Astrocyte of the cerebellum (primary cell): ENCODE measurements around the gene PCED1B.
"Not testable (repeated sequence)": the region's sequence is repeated elsewhere in the genome, so short reads cannot be mapped to it uniquely, and the experiment has no call there.

ENCODE experiments used
- DNase-seq: peaks from one replicate; pipeline ENCODE4 v3.0.0-alpha.2; 2011; ENCODE audit warnings: low read depth
- H3K4me3 ChIP-seq: 2 replicates; pipeline ENCODE4 v1.5.1; 2011; ENCODE audit warnings: mild to moderate bottlenecking, low read depth, low read length, moderate library complexity
- CTCF ChIP-seq: IDR thresholded peaks from 2 replicates; pipeline ENCODE4 v1.5.1; 2012; ENCODE audit warnings: low read length, low read depth, moderate library complexity, mild to moderate bottlenecking; ENCODE audit errors: missing control alignments
- in situ Hi-C: cut with HindIII; loops from 2 replicates; pipeline ENCODE4 v1.10.0; 2017; ENCODE audit warnings: low sequenced_read_pairs

The PCED1B gene

GRCh38 chr12:47276253-47276620 is 196.8 kb downstream of the PCED1B start:
- no peak for DNase-seq
- no peak for TF ChIP-seq CTCF
- in situ Hi-C loops = no loop called here
- H3K4me3 ChIP-seq = no peak overlapping the region

- DNase-seq = peak; percentile 13
- H3K4me3 ChIP-seq = no peak overlapping the region
- TF ChIP-seq CTCF = no peak
- in situ Hi-C loops = no loop called here
These were observed 197.3 kb downstream of the PCED1B start for GRCh38 chr12:47276621-47277309.

GRCh38 chr12:47277972-47278448 is 198.6 kb downstream of the PCED1B start:
- no peak overlapping the region for H3K4me3 ChIP-seq
- TF ChIP-seq CTCF = no peak
- in situ Hi-C loops = no loop called here
- DNase-seq = peak; percentile 85

- DNase-seq, in situ Hi-C loops, H3K4me3 ChIP-seq: not testable (repeated sequence)
These were observed 200.3 kb downstream of the PCED1B start for GRCh38 chr12:47279758-47280157.

GRCh38 chr12:47280543-47281300 is 201.3 kb downstream of the PCED1B start:
- in situ Hi-C loops = no loop called here
- no peak for TF ChIP-seq CTCF
- H3K4me3 ChIP-seq = no peak overlapping the region
- no peak for DNase-seq

GRCh38 chr12:47281667-47282171 is 202.3 kb downstream of the PCED1B start:
- DNase-seq = no peak
- in situ Hi-C loops = no loop called here
- H3K4me3 ChIP-seq = no peak overlapping the region
- no peak for TF ChIP-seq CTCF

GRCh38 chr12:47282206-47282605 is 202.8 kb downstream of the PCED1B start:
- TF ChIP-seq CTCF = no peak
- no peak overlapping the region for H3K4me3 ChIP-seq
- DNase-seq = no peak
- in situ Hi-C loops = no loop called here
